Measurements from ENCODE around the gene RAB20. TPM values are rescaled to one million over a fixed set of nuclear protein-coding genes. Genes with fewer than 3 reads are reported as not detected.
"Not testable (repeated sequence)": the region's sequence is repeated elsewhere in the genome, so short reads cannot be mapped to it uniquely, and the experiment has no call there.

The RAB20 gene, protein sequence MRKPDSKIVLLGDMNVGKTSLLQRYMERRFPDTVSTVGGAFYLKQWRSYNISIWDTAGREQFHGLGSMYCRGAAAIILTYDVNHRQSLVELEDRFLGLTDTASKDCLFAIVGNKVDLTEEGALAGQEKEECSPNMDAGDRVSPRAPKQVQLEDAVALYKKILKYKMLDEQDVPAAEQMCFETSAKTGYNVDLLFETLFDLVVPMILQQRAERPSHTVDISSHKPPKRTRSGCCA
- total RNA-seq (34.8 and 37.4 TPM in 2 replicates), polyA plus RNA-seq (19.6 and 28.3 TPM in 2 replicates)

DNA sequence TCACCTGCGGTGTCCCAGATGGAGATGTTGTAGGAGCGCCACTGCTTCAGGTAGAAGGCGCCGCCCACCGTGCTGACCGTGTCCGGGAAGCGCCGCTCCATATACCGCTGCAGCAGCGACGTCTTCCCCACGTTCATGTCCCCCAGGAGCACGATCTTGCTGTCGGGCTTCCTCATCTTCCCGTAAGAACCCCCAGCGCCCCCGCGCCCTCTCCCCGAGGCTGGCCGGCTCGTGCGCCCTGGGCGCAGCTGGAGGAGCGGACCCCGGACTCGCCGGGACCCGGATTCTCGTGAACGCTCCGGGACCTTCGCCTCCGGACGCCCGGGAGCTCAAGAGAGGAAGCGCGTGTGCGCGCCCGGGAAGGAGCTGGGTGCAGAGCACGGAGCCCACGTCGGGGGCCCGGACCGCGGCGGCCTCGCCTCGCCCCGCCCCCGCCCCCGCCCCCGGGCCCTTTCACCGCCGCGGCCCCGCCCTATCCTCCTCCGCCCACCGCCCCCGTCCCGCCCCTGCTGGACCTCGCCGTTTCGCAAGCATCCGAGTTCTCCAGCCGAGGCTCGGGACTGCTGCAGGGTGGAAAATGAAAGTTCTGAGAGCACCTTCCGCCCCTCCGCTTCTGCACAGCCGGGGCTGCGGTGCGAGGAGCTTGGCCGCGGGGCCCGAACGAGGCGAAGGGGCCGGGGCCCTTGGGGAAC, at the start of gene RAB20:
RAB20 (minus strand) TSS at position 379 of the 692 bp plus-strand sequence; CDS start at position 176, 203 bp downstream.
- Histone ChIP-seq H3K27ac (peak within 1 kb of the TSS; percentile 98), H3K9me3 (ENCODE audit: low read depth) (no peaks in the 10 kb centered on the region), H4K20me1 (ENCODE audit: insufficient read depth, poor library complexity, severe bottlenecking) (no peaks in the 10 kb centered on the region), H3K4me3 (peak within 1 kb of the TSS; percentile 97), H2AFZ (peak within 1 kb of the TSS; percentile 90), H3K79me2 (peaks cover 48% of the 10 kb centered on the region), H3K27me3 (no peaks in the 10 kb centered on the region), H3K4me1 (ENCODE audit: insufficient read depth) (peaks cover 29% of the 10 kb centered on the region), H3K36me3 (replicated peaks; ENCODE audit: insufficient read depth, low read depth) (no peaks in the 10 kb centered on the region), H3K9me2 (replicated peaks; ENCODE audit: insufficient read depth) (no peaks in the 10 kb centered on the region), H3K4me2 (peak within 1 kb of the TSS; percentile 85)
- TF ChIP-seq EZH2 (IDR thresholded peaks at IDR 0.05; ENCODE audit: borderline replicate concordance) (no peak), EZH2phosphoT487 (IDR thresholded peaks at IDR 0.05; ENCODE audit: low read depth, severe bottlenecking, unreplicated experiment) (no peak)
- TF ChIP-seq, protein P1, sequence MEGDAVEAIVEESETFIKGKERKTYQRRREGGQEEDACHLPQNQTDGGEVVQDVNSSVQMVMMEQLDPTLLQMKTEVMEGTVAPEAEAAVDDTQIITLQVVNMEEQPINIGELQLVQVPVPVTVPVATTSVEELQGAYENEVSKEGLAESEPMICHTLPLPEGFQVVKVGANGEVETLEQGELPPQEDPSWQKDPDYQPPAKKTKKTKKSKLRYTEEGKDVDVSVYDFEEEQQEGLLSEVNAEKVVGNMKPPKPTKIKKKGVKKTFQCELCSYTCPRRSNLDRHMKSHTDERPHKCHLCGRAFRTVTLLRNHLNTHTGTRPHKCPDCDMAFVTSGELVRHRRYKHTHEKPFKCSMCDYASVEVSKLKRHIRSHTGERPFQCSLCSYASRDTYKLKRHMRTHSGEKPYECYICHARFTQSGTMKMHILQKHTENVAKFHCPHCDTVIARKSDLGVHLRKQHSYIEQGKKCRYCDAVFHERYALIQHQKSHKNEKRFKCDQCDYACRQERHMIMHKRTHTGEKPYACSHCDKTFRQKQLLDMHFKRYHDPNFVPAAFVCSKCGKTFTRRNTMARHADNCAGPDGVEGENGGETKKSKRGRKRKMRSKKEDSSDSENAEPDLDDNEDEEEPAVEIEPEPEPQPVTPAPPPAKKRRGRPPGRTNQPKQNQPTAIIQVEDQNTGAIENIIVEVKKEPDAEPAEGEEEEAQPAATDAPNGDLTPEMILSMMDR (IDR thresholded peaks at IDR 0.05; ENCODE audit: poor library complexity): no peak
- DNase-seq (ENCODE audit: low spot score): peak; percentile 92
- WGBS (ENCODE audit: low lambda C conversion rate, missing lambda C conversion rate): 1% methylated on average over 49 of the region's 79 CpGs

DNA sequence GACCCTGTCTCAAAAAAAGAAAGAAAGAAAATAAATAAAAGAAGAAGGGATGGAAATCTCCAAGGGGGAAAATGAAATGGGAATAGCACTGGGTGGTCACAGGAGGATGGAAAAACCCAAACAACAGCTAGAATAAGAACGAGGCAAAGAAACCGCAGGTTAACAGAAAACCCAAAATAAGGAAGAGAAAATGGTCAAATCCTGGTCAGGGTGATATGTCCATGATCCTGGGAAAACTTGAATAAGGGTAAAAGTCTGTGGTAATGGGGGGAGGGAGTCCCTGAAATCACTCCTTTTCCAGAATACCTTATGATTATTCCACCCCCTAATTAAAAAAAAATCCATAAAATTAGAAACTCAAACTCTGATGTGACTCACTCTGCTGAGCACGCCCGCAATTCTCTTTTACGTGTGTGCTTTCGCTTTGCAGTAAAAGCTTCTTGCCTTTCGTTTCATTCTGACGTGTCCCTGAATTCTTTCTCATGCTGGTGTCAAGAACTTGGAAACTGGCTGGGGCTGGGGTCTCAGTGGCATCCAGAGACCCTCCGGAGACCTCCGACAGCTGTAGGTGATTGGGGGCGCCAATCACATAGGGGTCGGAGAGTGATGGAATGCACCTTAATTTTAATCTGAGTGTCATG, 49.6 kb upstream of the RAB20 start:
- H3K79me2 ChIP-seq: peaks cover 3% of the 10 kb centered on the region
- H3K27ac ChIP-seq: no peak overlapping the region
- H3K9me3 ChIP-seq (ENCODE audit: low read depth): no peaks in the 10 kb centered on the region
- WGBS (ENCODE audit: low lambda C conversion rate, missing lambda C conversion rate): 86% methylated on average over 12 of the region's 12 CpGs
- H3K4me1 ChIP-seq (ENCODE audit: insufficient read depth): peaks cover 4% of the 10 kb centered on the region
- no peaks in the 10 kb centered on the region for H3K36me3 ChIP-seq (replicated peaks; ENCODE audit: insufficient read depth, low read depth)
- no peaks in the 10 kb centered on the region for H4K20me1 ChIP-seq (ENCODE audit: insufficient read depth, poor library complexity, severe bottlenecking)
- no peak for DNase-seq (ENCODE audit: low spot score)
- no peak overlapping the region for H3K4me2 ChIP-seq
- no peak overlapping the region for H2AFZ ChIP-seq
- no peaks in the 10 kb centered on the region for H3K9me2 ChIP-seq (replicated peaks; ENCODE audit: insufficient read depth)
- TF ChIP-seq EZH2phosphoT487 (IDR thresholded peaks at IDR 0.05; ENCODE audit: low read depth, severe bottlenecking, unreplicated experiment) (no peak), EZH2 (IDR thresholded peaks at IDR 0.05; ENCODE audit: borderline replicate concordance) (no peak)
- TF ChIP-seq, protein P1 (IDR thresholded peaks at IDR 0.05; ENCODE audit: poor library complexity): no peak
- no peaks in the 10 kb centered on the region for H3K27me3 ChIP-seq
- no peak overlapping the region for H3K4me3 ChIP-seq

DNA sequence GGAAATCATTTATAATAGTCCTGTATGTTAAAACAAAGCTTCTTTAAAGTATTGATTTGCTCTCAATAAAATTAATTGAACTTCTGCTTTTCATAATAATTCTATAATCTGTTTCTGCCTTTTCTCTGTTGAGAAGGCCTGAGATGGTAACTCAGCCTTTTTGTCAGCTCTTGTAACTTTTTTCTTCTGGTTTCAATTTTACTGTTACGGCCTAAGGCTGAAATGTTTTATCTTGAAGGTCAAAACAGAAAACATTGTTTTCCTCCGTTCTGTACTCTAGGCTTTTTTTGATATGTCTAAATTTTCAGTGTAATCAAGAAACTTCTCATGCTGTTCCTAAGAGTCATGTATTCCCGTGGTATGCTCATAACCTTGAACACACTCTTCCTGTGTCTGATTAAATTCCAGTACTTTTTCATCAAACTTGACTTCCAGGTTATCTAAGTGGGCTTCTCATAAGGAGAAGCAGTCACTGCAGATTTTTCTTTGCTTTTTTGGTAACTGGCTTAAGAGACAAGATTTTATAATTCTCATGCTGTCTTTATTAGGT, 46.2 kb upstream of the RAB20 start:
- Histone ChIP-seq H3K4me1 (ENCODE audit: insufficient read depth) (no peaks in the 10 kb centered on the region), H3K9me3 (ENCODE audit: low read depth) (no peaks in the 10 kb centered on the region), H3K36me3 (replicated peaks; ENCODE audit: insufficient read depth, low read depth) (no peaks in the 10 kb centered on the region), H4K20me1 (ENCODE audit: insufficient read depth, poor library complexity, severe bottlenecking) (no peaks in the 10 kb centered on the region), H3K27me3 (no peaks in the 10 kb centered on the region), H3K4me3 (no peak overlapping the region), H3K4me2 (no peak overlapping the region), H3K9me2 (replicated peaks; ENCODE audit: insufficient read depth) (no peaks in the 10 kb centered on the region), H2AFZ (no peak overlapping the region), H3K79me2 (no peaks in the 10 kb centered on the region), H3K27ac (no peak overlapping the region)
- TF ChIP-seq, protein P1 (IDR thresholded peaks at IDR 0.05; ENCODE audit: poor library complexity): no peak
- TF ChIP-seq EZH2phosphoT487 (IDR thresholded peaks at IDR 0.05; ENCODE audit: low read depth, severe bottlenecking, unreplicated experiment) (no peak), EZH2 (IDR thresholded peaks at IDR 0.05; ENCODE audit: borderline replicate concordance) (no peak)
- DNase-seq (ENCODE audit: low spot score): no peak
- WGBS (ENCODE audit: low lambda C conversion rate, missing lambda C conversion rate): 81% methylated on average over 3 of the region's 3 CpGs

DNA sequence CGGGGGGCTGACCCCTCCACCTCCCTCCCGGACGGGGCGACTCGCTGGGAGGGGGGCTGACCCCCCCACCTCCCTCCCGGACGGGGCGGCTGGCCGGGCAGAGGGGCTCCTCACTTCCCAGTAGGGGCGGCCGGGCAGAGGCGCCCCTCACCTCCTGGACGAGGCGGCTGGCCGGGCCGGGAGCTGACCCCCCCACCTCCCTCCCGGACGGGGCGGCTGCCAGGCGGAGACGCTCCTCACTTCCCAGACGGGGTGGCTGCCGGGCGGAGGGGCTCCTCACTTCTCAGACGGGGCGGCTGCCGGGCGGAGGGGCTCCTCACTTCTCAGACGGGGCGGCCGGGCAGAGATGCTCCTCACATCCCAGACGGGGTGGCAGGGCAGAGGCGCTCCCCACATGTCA, 44.8 kb upstream of the RAB20 start:
- not testable (repeated sequence) for H3K9me2 ChIP-seq (replicated peaks; ENCODE audit: insufficient read depth); H2AFZ ChIP-seq; H3K36me3 ChIP-seq (replicated peaks; ENCODE audit: insufficient read depth, low read depth); H3K4me2 ChIP-seq; H3K4me3 ChIP-seq; DNase-seq (ENCODE audit: low spot score); H4K20me1 ChIP-seq (ENCODE audit: insufficient read depth, poor library complexity, severe bottlenecking); H3K79me2 ChIP-seq; H3K27me3 ChIP-seq; H3K27ac ChIP-seq; H3K4me1 ChIP-seq (ENCODE audit: insufficient read depth); H3K9me3 ChIP-seq (ENCODE audit: low read depth)
- 100% methylated on average over 8 of the region's 33 CpGs for WGBS (ENCODE audit: low lambda C conversion rate, missing lambda C conversion rate)

All from hepatocyte (in vitro differentiated cells).